Measurements from ENCODE around the gene MXRA8. TPM values are rescaled to one million over a fixed set of nuclear protein-coding genes. Genes with fewer than 3 reads are reported as not detected.
A peak's percentile ranks its signal among the peaks of the same experiment; 100 is the strongest.

Gene MXRA8
- total and polyA plus RNA-seq, 9 of the 15 experiments (the other 6 are each of a cell fraction or from before 2014, with no cell fraction given): 0.66 to 11.3 (median 6.3) TPM

DNA sequence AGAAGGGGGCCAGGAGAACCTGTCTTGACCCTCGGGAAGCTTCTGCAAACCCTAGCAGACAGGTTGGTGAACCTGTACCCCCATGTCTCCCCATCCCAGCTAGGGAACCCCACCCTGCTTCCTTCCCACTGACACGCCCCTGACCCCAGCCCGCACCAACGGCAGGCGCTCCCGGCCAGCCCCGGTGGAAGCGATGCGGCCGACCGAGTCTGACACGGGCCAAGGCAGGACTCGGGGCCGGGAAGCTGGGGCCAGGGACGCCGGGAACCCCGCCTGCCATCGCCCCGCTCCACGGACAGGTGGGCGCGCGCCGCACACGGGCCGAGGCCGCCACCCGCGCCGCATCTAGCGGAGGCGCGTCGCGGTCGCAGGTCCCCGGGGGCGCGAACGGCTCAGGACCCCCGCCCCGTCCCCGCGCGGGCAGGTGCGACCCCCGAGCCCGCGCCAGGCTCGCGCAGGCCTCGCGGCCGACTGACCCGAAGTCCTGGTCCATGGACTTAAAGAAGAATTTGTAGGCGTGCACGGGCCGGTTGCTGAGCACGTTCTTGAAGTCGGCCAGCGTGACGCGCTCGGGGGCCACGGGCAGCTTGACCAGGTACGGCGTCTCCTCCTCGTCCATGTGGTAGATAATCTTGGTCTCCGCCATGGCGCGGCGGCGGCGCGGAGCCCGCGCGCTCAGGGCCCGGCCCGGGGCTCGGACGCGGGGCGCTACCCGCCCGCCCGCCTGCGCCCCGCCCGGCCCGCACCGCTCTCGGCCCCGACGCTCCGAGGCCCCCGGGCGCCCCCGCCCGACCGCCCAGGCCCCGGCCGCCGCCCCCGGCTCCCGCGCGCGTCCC, 9.7 kb downstream of the MXRA8 start (continued):
- TF ChIP-seq NR2C1 (IDR thresholded peaks at IDR 0.05) (no peak), NR2C1 (tag; IDR thresholded peaks at IDR 0.05) (peak; percentile 26; the same call in 1 of the 2 replicates), SREBF1 (IDR thresholded peaks at IDR 0.05; ENCODE audit: borderline replicate concordance, low read depth, low read length) (no peak), CHD4 (IDR thresholded peaks at IDR 0.05; ENCODE audit: insufficient read depth, insufficient replicate concordance, low read depth, low read length, poor library complexity, severe bottlenecking) (no peak), EP400 (IDR thresholded peaks at IDR 0.05) (peak; percentile 13; the same call in 1 of the 2 replicates), SRSF3 (IDR thresholded peaks at IDR 0.05; ENCODE audit: insufficient read depth, low read length) (no peak), ILF3 (IDR thresholded peaks at IDR 0.05; ENCODE audit: borderline replicate concordance) (no peak), NFATC3 (IDR thresholded peaks at IDR 0.05) (no peak), CCNT2 (IDR thresholded peaks at IDR 0.05; ENCODE audit: borderline replicate concordance, extremely low read depth, insufficient read length, low read depth, low read length) (peak; percentile 20), SIN3B (IDR thresholded peaks at IDR 0.05; ENCODE audit: low read depth) (peak; percentile 49), PHF8 (IDR thresholded peaks at IDR 0.05; ENCODE audit: borderline replicate concordance, low read length) (peak; percentile 5; the same call in 1 of the 2 replicates), ZC3H8 (IDR thresholded peaks at IDR 0.05) (no peak), CTBP1 (IDR thresholded peaks at IDR 0.05; ENCODE audit: borderline replicate concordance) (0 out of 2 replicates have a peak, but pooled peaks have one; percentile 64), POLR2A (conservative IDR thresholded peaks at IDR 0.05) (0 out of 2 replicates have a peak, but pooled peaks have one; percentile 2), MED1 (CRISPR knock-in tag; IDR thresholded peaks at IDR 0.05; ENCODE audit: borderline replicate concordance) (no peak)
- TF ChIP-seq, protein P1, sequence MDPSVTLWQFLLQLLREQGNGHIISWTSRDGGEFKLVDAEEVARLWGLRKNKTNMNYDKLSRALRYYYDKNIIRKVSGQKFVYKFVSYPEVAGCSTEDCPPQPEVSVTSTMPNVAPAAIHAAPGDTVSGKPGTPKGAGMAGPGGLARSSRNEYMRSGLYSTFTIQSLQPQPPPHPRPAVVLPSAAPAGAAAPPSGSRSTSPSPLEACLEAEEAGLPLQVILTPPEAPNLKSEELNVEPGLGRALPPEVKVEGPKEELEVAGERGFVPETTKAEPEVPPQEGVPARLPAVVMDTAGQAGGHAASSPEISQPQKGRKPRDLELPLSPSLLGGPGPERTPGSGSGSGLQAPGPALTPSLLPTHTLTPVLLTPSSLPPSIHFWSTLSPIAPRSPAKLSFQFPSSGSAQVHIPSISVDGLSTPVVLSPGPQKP (CRISPR knock-in tag; IDR thresholded peaks at IDR 0.05): 0 out of 2 replicates have a peak, but pooled peaks have one; percentile 74
- TF ChIP-seq, protein P2, sequence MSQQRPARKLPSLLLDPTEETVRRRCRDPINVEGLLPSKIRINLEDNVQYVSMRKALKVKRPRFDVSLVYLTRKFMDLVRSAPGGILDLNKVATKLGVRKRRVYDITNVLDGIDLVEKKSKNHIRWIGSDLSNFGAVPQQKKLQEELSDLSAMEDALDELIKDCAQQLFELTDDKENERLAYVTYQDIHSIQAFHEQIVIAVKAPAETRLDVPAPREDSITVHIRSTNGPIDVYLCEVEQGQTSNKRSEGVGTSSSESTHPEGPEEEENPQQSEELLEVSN (IDR thresholded peaks at IDR 0.05; ENCODE audit: borderline replicate concordance in 1 of 2, extremely low read depth in 1 of 2, insufficient read depth in 1 of 2, insufficient read length in 1 of 2, low read depth in 1 of 2, low read length in 1 of 2, poor library complexity in 1 of 2, severe bottlenecking in 1 of 2): peak; percentile 26
- TF ChIP-seq, protein P3, sequence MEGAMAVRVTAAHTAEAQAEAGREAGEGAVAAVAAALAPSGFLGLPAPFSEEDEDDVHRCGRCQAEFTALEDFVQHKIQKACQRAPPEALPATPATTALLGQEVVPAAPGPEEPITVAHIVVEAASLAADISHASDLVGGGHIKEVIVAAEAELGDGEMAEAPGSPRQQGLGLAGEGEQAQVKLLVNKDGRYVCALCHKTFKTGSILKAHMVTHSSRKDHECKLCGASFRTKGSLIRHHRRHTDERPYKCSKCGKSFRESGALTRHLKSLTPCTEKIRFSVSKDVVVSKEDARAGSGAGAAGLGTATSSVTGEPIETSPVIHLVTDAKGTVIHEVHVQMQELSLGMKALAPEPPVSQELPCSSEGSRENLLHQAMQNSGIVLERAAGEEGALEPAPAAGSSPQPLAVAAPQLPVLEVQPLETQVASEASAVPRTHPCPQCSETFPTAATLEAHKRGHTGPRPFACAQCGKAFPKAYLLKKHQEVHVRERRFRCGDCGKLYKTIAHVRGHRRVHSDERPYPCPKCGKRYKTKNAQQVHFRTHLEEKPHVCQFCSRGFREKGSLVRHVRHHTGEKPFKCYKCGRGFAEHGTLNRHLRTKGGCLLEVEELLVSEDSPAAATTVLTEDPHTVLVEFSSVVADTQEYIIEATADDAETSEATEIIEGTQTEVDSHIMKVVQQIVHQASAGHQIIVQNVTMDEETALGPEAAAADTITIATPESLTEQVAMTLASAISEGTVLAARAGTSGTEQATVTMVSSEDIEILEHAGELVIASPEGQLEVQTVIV (CRISPR knock-in tag; IDR thresholded peaks at IDR 0.05; ENCODE audit: borderline replicate concordance): no peak
- TF ChIP-seq, protein P4, sequence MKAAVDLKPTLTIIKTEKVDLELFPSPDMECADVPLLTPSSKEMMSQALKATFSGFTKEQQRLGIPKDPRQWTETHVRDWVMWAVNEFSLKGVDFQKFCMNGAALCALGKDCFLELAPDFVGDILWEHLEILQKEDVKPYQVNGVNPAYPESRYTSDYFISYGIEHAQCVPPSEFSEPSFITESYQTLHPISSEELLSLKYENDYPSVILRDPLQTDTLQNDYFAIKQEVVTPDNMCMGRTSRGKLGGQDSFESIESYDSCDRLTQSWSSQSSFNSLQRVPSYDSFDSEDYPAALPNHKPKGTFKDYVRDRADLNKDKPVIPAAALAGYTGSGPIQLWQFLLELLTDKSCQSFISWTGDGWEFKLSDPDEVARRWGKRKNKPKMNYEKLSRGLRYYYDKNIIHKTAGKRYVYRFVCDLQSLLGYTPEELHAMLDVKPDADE (conservative IDR thresholded peaks at IDR 0.05; ENCODE audit: control insufficient read depth, low read depth, low read length): 0 out of 2 replicates have a peak, but pooled peaks have one; percentile 41
